Hematopoietic multipotent progenitor cell (in vitro differentiated cells): ENCODE results near the gene PTPRM. TPM values are rescaled to one million over a fixed set of nuclear protein-coding genes. Genes with fewer than 3 reads are reported as not detected.

ENCODE experiments used
- DNase-seq, 3 donors: peaks; one replicate each; pipeline ENCODE4 v3.0.0-alpha.2; 2011 to 2015; ENCODE audit warnings: low read depth in 2 of 3, low spot score in 2 of 3
- total RNA-seq: library from RNA; depleted of rRNA; stranded (reverse); fragments of >200 nt; gene quantifications from one replicate; pipeline ENCODE4 v1.2.3, GENCODE V29; 2012

PTPRM gene
- total RNA-seq, 1 donor: 18.0 TPM

DNA sequence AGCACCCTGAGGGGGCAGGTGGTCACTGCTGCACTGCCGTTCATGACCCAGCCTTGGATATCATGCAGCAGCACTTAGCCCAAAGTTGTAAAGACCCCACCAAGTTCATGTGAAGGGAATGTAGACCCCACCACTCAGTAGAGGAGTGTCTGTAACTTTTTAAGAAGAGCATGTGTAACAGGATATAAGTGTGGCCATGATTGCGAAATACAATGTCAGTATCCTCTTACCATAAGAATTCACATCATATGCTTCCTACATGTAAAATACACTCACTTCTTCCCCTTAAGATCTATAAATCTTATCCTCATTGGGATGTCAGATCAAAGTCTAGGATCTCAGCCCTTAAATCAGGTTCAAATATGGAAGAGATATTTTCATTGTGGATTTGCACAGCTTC is 276.9 kb downstream of the PTPRM start:
- DNase-seq: no peak

- DNase-seq: no peak
Measured at GRCh38 chr18:7844418-7844817, 277.3 kb downstream of the PTPRM start.

DNA sequence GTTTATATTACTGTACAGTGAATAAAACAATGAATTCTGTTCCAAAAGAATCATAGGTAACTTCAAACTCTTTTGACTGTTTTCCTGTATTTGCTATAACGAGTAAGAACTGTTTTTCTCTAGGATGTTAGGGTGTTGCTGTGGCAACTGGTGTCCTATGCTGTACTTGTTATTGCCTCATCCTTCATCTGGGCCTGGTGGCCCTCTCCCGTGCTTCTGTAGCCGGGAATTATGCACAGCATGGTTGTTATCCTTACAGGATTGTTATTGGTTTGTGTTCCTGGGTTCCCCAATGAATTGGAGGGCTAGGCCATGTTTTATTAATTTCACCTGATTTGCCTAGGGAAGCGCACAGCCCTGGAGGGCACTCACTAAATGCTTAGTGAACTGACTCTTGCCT is 279.2 kb downstream of the PTPRM start:
- DNase-seq: no peak

GRCh38 chr18:7847357-7848053 is 280.4 kb downstream of the PTPRM start:
- no peak for DNase-seq

DNA sequence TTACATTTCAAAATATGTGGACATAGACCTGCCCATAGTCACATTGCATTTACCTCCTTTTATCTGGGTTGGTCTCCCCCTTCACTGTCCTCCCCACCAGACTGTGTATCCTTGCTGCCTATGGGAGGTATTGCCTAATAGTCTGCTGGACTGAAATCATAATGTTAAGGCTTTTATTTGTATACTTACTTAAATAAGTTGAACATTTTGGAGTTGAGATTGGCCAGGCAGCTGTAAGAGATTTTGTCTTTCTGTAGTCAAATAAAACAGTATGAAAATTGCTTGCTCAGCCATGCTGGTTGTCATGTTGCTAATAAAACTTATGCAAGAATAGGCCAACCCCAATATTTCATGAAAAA is 280.9 kb downstream of the PTPRM start:
- DNase-seq: no peak

- DNase-seq: no peak
Measured at GRCh38 chr18:7850446-7850845, 283.3 kb downstream of the PTPRM start.

DNA sequence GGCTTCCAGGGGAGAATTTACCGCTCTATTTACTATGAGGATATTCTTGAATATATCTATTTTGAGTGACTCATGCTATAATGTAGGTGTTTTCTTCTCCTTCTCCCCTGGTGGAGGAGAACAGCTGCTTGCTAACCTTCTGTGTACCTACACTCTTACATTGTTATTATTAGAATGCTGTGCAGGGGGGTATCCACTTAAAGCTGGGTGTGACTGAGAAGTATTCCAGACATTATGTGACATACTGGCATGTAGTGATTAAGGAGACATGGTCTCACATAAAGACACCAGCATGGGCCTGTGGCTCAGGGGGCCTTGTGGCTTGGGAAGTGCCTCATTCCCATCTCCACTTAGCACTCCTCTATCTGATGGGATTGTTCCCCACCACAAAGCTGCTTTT is 287.9 kb downstream of the PTPRM start:
- no peak for DNase-seq

DNA sequence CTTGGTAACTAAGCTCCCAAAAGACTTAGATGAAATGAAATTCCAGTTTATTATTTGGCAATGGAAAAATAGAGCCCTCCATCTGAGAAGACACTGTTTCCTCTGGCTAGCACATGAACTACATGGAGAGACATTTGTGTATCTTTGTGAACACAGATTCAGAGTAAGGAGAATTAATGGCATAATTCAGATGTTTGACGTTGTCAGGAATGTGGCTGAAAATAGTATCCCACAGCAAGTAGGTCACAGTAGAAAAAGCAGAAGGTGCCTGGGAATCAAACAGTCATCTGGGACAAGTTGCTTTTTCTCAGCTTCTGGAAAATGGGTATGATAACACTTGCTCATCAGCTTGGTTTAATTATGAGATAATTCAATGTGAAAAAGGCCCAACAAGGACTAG is 288.6 kb downstream of the PTPRM start:
- no peak for DNase-seq

GRCh38 chr18:7856116-7856515 is 289.0 kb downstream of the PTPRM start:
- DNase-seq: no peak

DNA sequence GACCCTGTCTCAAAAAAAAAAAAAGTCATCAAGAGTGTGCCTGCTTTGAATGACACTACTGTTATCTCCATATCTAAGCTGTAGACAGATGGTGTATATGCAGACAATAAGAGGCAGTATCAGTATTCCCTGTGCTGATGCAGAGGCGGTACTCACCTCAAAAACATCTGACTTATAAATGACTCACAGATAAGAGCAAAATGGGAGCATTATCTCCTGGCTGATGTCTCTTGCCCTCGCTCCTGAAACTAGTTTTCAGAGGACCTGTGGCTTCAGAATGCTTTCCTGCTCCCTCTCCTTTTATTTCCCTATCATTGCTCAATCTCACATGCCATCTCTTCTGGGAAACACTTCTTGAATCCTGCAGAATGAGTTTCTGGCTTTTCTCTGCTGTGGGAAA is 289.6 kb downstream of the PTPRM start:
- no peak for DNase-seq

DNA sequence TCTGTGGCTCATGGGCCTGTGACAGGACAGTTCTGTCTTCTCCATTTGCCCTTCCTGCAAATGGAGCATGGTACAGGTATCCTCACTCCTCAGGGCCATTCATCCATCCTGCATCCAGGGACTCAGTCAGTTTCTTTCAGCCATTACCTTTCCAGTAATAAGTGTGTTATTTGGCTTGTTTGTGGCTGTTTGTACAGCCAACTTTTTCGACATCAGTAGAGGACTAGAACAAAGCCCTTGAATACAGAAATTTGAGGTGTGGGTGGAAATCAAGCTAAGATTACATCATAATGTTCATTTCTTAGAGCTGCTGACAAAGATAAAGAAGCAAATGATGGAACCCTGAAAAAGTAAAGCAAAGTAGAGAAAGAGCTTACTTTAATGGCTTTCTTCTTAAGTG is 290.4 kb downstream of the PTPRM start:
- DNase-seq: no peak

DNA sequence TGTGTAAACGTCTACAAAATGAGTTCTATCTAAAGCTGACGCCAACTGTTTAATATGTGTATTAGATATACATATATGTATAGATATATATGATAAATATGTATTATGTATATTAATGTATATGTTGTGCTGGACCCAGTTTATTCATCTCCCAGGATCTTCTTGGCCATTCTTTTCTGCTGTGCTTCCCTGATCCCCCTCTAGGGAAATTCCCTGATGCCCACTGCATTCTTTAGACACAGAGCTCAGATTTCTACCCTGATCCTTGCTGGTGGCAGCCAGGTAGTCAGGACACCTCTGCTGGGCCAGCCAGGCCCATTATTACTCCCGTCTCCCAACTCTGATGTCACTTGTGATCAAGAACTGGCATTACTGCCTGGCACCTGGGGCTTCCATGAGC is 292.0 kb downstream of the PTPRM start:
- no peak for DNase-seq

- DNase-seq: no peak
Measured at GRCh38 chr18:7870266-7870665, 303.1 kb downstream of the PTPRM start.

- DNase-seq: no peak
Measured at GRCh38 chr18:7870855-7871254, 303.7 kb downstream of the PTPRM start.

GRCh38 chr18:7871560-7872456 is 304.7 kb downstream of the PTPRM start:
- no peak for DNase-seq

DNA sequence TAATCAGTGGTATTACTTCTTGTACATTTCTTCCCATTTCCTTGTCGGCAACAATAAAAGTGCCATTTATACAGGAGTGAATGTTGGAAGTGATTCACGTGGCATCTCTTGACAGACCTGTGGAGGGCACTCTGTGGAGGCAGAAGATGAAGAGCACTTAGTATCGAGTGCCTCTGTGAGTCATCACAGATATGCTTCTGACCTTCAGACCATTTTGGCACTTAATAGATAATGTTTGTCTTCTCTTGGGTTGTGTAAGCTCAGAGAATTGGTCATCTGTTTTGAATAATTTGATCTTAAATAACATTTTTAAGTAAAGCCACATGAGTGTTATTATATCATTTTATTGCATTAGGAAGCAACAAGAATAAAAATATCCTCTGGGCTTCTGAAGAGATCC is 305.5 kb downstream of the PTPRM start:
- DNase-seq: no peak

DNA sequence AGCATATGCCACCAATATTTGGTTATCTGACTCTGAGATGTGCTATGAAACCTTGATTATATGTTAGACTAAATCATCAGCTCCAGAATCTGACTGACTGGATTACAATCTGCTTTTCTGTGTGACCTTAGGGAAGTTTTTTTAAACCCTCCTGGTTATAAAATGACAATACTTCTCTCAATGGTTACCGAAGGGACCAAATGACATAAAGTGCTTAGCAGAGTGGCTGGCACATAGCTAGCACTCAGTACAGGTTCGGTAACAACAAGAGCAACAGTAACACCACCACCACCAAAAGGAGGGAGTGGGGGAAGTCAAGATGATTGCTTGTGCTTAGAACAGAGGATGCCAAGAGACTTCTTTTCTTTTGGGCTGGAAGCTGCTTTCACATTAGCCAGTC is 306.2 kb downstream of the PTPRM start:
- no peak for DNase-seq

- DNase-seq: no peak
Measured at GRCh38 chr18:7876354-7877104, 309.4 kb downstream of the PTPRM start.

GRCh38 chr18:7877609-7878008 is 310.5 kb downstream of the PTPRM start:
- DNase-seq: no peak

DNA sequence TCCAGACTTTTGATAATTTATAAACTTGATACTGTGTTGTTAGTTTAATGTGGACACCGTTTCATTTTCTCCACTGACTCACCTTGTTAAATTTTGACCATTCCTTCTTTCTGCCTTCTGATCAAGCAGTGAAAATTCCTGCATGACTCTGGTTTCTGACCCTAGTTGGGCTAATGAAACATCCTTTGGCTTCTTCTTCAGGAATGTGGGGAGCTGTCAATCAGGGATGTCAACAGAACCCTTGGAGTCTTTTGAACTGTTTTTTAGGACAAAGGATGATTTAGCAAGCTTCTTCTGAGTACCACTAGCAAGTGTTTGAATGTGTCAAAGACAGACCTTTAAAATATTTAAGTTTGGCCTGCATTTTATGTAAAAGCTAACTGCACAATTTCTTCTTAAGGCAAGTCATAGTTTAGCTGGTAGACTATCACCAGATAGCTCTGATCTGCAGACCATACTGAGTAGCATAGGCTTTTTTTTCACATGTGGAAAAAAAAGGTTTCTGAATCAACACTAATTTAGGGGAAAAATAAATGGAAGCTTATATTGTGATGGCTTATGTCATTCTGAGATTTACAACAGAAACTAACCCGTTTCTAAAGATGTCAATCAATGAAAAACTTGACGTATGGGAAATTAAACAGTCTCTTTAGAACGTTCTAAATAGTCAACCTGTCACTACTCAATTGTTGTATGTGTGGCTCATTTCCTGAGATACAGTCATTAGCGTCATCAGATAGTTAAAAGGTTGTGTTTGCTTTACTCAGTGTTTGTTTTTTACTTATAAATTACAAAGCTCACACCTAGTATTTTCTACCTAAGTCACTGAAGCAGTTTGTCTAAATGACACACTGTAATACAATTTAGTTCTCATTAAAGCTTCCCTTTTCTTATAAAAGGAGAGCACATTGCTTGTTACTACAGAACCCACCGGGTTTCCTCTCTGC is 311.4 kb downstream of the PTPRM start:
- no peak for DNase-seq
